Body of pancreas (tissue), 4 donors: ENCODE measurements around the gene NFU1. TPM values are rescaled to one million over a fixed set of nuclear protein-coding genes. Genes with fewer than 3 reads are reported as not detected.
"Not testable (repeated sequence)": the region's sequence is repeated elsewhere in the genome, so short reads cannot be mapped to it uniquely, and the experiment has no call there.

ENCODE experiments used
- ATAC-seq: fragments of 150-250 bp; one replicate; pipeline ENCODE4 v1.9.1; 2016
- DNase-seq, 4 donors: peaks; one replicate each; pipeline ENCODE4 v3.0.0-alpha.2; 2019
- H3K27ac ChIP-seq, 4 donors: fragments of 200-600 bp; sonication (generic); 1 replicate in 3 of 4; 2 replicates in 1 of 4; pipeline versions ENCODE4 v1.5.1 to v1.6.1; 2016 to 2019; ENCODE audit warnings: mild to moderate bottlenecking in 1 of 4, mixed read lengths in 1 of 4, moderate library complexity in 1 of 4
- H3K27me3 ChIP-seq, 2 donors: fragments of 200-600 bp; sonication (generic); one replicate each; pipeline ENCODE4 v1.6.0; 2016; ENCODE audit warnings: mild to moderate bottlenecking in 1 of 2
- H3K36me3 ChIP-seq, 2 donors: fragments of 200-600 bp; sonication (generic); replicated peaks in 1 of 2; 2 replicates each; pipeline ENCODE4 v1.5.1; 2016; ENCODE audit warnings: low read depth in 2 of 2; ENCODE audit not compliant: insufficient read depth in 1 of 2
- H3K4me1 ChIP-seq: fragments of 200-600 bp; sonication (generic); one replicate; pipeline ENCODE4 v1.6.0; 2016
- H3K4me3 ChIP-seq, 2 donors: fragments of 200-600 bp; sonication (generic); 1 replicate in 1 of 2; 2 replicates in 1 of 2; pipeline ENCODE4 v1.5.1; 2016 to 2019
- H3K9me3 ChIP-seq, 3 donors: fragments of 200-600 bp; sonication (generic); 1 replicate in 2 of 3; 2 replicates in 1 of 3; pipeline ENCODE4 v1.5.1; 2016
- POLR2A ChIP-seq, 3 donors: fragments of 450-650 bp; IDR thresholded peaks; one replicate each; pipeline ENCODE4 v1.6.1; 2016; ENCODE audit warnings: antibody characterized with exemption in 3 of 3, mild to moderate bottlenecking in 2 of 3
- WGBS, 2 donors: methylation state at CpG; one replicate each; pipeline ENCODE4 v1.1.5; 2017; 5-methylcytosine and 5-hydroxymethylcytosine counted together
- intact Hi-C: fragments of 100-400 bp; cut with DNase I; formaldehyde crosslinking; loops from one replicate; pipeline ENCODE4 v1.15.1; 2023
- total RNA-seq, 2 donors: library from RNA; depleted of rRNA; stranded (reverse); fragments of >200 nt; gene quantifications; one replicate each; pipeline ENCODE4 v1.1.0, GENCODE V29; 2016
- TF ChIP-seq, protein P1 (sequence below), 7 experiments: fragments of 450-650 bp in 4 of 7; fragments of 200-600 bp in 3 of 7; sonication (generic) in 3 of 7; IDR thresholded peaks; one replicate each; pipeline ENCODE4 v1.5.1; 2016 to 2019; ENCODE audit warnings: antibody characterized with exemption in 7 of 7

The NFU1 gene
- total RNA-seq, 2 donors from 2014 or later: 12.9 to 29.1 TPM

DNA sequence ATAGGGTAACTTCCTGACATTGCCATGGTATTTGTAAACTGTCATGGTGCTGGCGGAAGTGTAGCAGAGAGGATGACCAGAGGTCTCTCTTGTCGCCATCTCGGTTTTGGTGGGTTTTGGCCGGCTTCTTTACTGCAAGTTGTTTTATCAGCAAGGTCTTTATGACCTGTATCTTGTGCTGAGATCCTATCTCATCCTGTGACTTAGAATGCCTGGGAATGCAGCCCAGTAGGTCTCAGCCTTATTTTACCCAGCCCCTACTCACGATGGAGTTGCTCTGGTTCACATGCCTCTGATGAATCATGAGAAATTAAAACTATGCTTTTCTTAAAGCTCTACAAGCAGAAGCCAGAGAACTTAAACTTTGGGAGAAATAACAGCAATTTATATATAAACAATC lies 12.7 kb upstream of the NFU1 start:
- no peak overlapping the region for H3K4me3 ChIP-seq
- no peaks in the 10 kb centered on the region for H3K27me3 ChIP-seq
- H3K4me1 ChIP-seq: no peaks in the 10 kb centered on the region
- H3K27ac ChIP-seq: no peak overlapping the region
- ATAC-seq: no peak
- no peaks in the 10 kb centered on the region for H3K36me3 ChIP-seq
- 89 to 93% methylated on average over 5 of the region's 5 CpGs for whole genome bisulfite sequencing, 2 donors
- intact Hi-C loops: no loop called here
- no peaks in the 10 kb centered on the region for H3K9me3 ChIP-seq
- TF ChIP-seq, protein P1, sequence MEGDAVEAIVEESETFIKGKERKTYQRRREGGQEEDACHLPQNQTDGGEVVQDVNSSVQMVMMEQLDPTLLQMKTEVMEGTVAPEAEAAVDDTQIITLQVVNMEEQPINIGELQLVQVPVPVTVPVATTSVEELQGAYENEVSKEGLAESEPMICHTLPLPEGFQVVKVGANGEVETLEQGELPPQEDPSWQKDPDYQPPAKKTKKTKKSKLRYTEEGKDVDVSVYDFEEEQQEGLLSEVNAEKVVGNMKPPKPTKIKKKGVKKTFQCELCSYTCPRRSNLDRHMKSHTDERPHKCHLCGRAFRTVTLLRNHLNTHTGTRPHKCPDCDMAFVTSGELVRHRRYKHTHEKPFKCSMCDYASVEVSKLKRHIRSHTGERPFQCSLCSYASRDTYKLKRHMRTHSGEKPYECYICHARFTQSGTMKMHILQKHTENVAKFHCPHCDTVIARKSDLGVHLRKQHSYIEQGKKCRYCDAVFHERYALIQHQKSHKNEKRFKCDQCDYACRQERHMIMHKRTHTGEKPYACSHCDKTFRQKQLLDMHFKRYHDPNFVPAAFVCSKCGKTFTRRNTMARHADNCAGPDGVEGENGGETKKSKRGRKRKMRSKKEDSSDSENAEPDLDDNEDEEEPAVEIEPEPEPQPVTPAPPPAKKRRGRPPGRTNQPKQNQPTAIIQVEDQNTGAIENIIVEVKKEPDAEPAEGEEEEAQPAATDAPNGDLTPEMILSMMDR (IDR thresholded peaks at IDR 0.05): no peak
- no peak for TF ChIP-seq POLR2A (IDR thresholded peaks at IDR 0.05)
- DNase-seq: no peak

DNA sequence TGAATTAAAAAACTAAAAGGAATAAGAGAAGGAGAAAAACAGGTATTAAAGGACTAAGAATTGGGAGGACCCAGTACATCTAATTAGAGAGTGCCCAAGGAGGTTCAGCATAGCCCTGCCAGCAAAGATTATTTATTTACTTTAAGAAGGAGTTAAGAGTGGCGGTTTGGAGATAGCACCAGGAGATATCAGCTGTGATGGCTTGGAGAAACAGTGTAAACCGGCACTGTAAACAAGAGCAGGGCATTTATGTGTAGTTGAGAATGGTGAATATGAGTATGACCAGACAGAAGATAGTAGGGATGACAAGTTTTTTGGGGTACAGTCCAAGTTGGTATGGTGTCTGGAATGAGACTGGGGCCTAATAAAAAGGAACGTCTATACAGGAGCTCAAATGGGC lies 6.4 kb upstream of the NFU1 start:
- intact Hi-C loops, H3K36me3 ChIP-seq, H3K9me3 ChIP-seq, H3K27me3 ChIP-seq, H3K27ac ChIP-seq, H3K4me1 ChIP-seq, H3K4me3 ChIP-seq, DNase-seq, ATAC-seq: not testable (repeated sequence)
- WGBS, 2 donors: 56 to 63% methylated on average over 3 of the region's 3 CpGs

DNA sequence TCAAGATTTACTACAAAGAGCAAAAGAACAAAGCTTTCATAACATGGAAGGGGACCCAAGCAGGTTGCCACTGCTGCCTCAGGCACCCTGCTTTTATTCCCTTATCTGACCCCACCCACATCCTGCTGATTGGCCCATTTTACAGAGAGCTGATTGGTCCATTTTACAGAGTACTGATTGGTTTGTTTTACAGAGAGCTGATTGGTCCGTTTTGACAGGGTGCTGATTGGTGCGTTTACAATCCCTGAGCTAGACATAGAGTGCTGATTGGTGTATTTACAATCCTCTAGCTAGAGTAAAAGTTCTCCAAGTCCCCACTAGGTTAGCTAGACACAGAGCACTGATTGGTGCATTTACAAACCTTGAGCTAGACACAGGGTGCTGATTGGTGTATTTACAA lies 2.3 kb upstream of the NFU1 start:
- H3K4me3 ChIP-seq, intact Hi-C loops, H3K36me3 ChIP-seq, ATAC-seq, H3K27ac ChIP-seq, DNase-seq, H3K27me3 ChIP-seq, H3K9me3 ChIP-seq: not testable (repeated sequence)
- WGBS, 2 donors: 91 to 96% methylated on average over 2 of the region's 2 CpGs
- H3K4me1 ChIP-seq: peaks cover 24% of the 10 kb centered on the region

DNA sequence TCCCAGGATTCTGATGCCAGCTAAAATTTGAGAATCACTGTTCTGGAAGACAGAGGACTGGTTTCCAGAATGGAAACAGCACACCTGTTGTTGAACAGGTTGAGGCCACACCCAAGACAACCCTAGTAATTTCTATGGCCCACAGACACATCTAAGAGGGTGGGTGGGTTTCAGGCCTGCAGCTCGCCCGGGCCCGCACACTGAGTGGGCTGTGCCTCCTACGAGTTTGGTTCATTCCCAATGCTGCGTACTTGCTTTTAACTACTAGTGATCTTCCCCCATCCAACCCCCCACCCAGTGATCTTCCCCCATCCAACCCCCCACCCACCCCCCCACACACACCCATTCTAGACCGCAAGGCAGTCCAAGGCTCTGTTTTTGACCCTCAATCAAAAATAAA lies 1.3 kb upstream of the NFU1 start:
- Histone ChIP-seq H3K27me3 (no peaks in the 10 kb centered on the region), H3K27ac (peak overlapping the region in 2 of 4 donors; percentile 92 to 94), H3K4me3 (no peak overlapping the region), H3K9me3 (no peaks in the 10 kb centered on the region), H3K4me1 (peaks cover 24% of the 10 kb centered on the region), H3K36me3 (no peaks in the 10 kb centered on the region)
- intact Hi-C loops: no loop called here
- DNase-seq (no peak), ATAC-seq (no peak)
- TF ChIP-seq, protein P1 (IDR thresholded peaks at IDR 0.05): no peak
- TF ChIP-seq POLR2A (IDR thresholded peaks at IDR 0.05): no peak
- 95% methylated on average over 6 of the region's 6 CpGs for WGBS, 2 donors

DNA sequence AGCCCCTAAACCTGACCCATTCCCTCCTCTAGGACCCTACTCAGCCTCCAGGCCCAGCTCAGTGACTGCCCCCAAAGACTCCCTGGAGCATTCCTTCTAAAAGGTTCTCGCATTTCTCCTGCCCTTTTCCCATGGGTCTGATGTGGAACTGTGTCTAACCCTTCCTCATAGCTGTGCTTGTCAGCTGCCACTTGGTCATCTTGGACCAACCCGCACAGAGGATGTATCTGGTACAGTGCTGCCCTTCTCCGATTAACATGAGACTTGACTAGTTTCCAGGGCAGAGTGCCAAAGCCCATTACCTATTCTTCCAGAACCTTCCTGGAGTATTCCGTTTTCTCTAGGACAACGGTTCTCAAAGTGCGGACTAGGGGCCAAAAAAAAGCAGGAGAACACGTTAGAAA lies 518 bp upstream of the NFU1 start:
- intact Hi-C loops: no loop called here
- H3K36me3 ChIP-seq: no peaks in the 10 kb centered on the region
- no peaks in the 10 kb centered on the region for H3K27me3 ChIP-seq
- peak; percentile 52 to 60 (median 55) for DNase-seq
- H3K27ac ChIP-seq: peak overlapping the region; percentile 66 to 94 (median 88)
- TF ChIP-seq, protein P1 (IDR thresholded peaks at IDR 0.05): no peak
- WGBS, 2 donors: 38 to 41% methylated on average over 7 of the region's 7 CpGs
- H3K9me3 ChIP-seq: no peaks in the 10 kb centered on the region
- H3K4me1 ChIP-seq: peaks cover 24% of the 10 kb centered on the region
- ATAC-seq: peak; percentile 38
- H3K4me3 ChIP-seq: peak overlapping the region; percentile 69 to 84

DNA sequence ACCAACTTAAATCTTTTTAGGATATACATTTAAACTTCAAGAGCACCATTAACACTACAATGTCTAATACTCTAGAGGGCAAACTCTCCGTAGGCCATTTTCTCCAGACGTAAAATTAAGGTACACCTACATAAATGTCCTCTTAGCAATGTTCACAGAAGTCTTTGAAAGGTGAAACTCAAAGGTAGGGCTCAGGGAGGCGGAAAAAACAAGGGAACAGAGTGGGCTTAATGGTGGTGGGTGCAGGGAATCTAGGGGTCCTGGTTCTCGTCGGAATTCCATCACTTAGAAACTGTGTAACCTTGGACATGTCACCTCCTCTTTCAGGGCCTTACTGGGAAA lies 668 bp downstream of the NFU1 start:
- 1 to 3% methylated on average over 5 of the region's 5 CpGs for WGBS, 2 donors
- peaks cover 24% of the 10 kb centered on the region for H3K4me1 ChIP-seq
- ATAC-seq: no peak

More for the DNA sequence above, 668 bp downstream of the NFU1 start:
- Histone ChIP-seq H3K27ac (peak overlapping the region; percentile 66 to 94 (median 88)), H3K9me3 (no peaks in the 10 kb centered on the region), H3K36me3 (no peaks in the 10 kb centered on the region), H3K27me3 (no peaks in the 10 kb centered on the region), H3K4me3 (peak overlapping the region; percentile 69 to 84)
- intact Hi-C loops: no loop called here
- DNase-seq: no peak
- TF ChIP-seq POLR2A (IDR thresholded peaks at IDR 0.05): no peak
- TF ChIP-seq, protein P1 (IDR thresholded peaks at IDR 0.05): peak in 1 of 7 experiments; percentile 24
